Panc1 (cell line): Measurements from ENCODE around the gene DTNB. TPM values are rescaled to one million over a fixed set of nuclear protein-coding genes. Genes with fewer than 3 reads are reported as not detected.
A peak's percentile ranks its signal among the peaks of the same experiment; 100 is the strongest.

ENCODE experiments used
- ATAC-seq: fragments of 200-7000 bp; cut with Tn5 transposase; 2 replicates; pipeline ENCODE4 v1.9.1; 2020; ENCODE audit warnings: mild to moderate bottlenecking, moderate library complexity
- BruUV-seq: library from RNA; stranded (reverse); fragments of 400-500 nt; replicated peaks from 2 replicates; lab custom pipeline; 2021; lab: Mats Ljungman, UMichigan
- CTCF ChIA-PET: fragments of 300-600 bp; sonication (Branson Sonifier 250); formaldehyde crosslinking; loops from one replicate; lab custom pipeline; 2022; ENCODE audit warnings: antibody characterized with exemption; lab: Charles Lee
- POLR2A ChIA-PET: fragments of 300-600 bp; sonication (Branson Sonifier 250); formaldehyde crosslinking; loops from one replicate; lab custom pipeline; 2022; ENCODE audit warnings: antibody characterized with exemption; lab: Charles Lee
- DNase-seq: peaks from one replicate; pipeline ENCODE4 v3.0.0-alpha.2; 2010; ENCODE audit warnings: low read depth, low spot score
- H3K27ac ChIP-seq: 2 replicates; pipeline ENCODE4 v1.5.1; 2011; ENCODE audit warnings: mild to moderate bottlenecking, low read length, inconsistent platforms
- H3K27me3 ChIP-seq: fragments of 200-500 bp; sonication (Bioruptor generic); 2 replicates; pipeline ENCODE4 v1.6.0; 2014; ENCODE audit warnings: low read length, inconsistent platforms; ENCODE audit not compliant: control insufficient read depth, insufficient read depth
- H3K36me3 ChIP-seq: fragments of 200-500 bp; sonication (Bioruptor generic); 2 replicates; pipeline ENCODE4 v1.5.1; 2014; ENCODE audit warnings: inconsistent platforms, mild to moderate bottlenecking, low read length, moderate library complexity; ENCODE audit not compliant: control insufficient read depth, insufficient read depth
- H3K4me1 ChIP-seq: 2 replicates; pipeline ENCODE4 v1.5.1; 2011; ENCODE audit warnings: inconsistent platforms, mild to moderate bottlenecking, low read length, moderate library complexity; ENCODE audit not compliant: control insufficient read depth, insufficient read depth
- H3K4me3 ChIP-seq, 2 experiments: 2 replicates each; pipeline ENCODE4 v1.5.1; 2011 to 2012; ENCODE audit warnings: low read depth in 2 of 2, low read length in 2 of 2, mild to moderate bottlenecking in 2 of 2, inconsistent platforms in 1 of 2, moderate library complexity in 1 of 2
- H3K9me3 ChIP-seq: fragments of 200-500 bp; sonication (Bioruptor generic); 2 replicates; pipeline ENCODE4 v1.5.1; 2014; ENCODE audit warnings: low read depth, mild to moderate bottlenecking, inconsistent platforms, low read length, moderate library complexity; ENCODE audit not compliant: control insufficient read depth, insufficient read depth
- CTCF ChIP-seq: fragments of 450-650 bp; IDR thresholded peaks from 2 replicates; pipeline ENCODE4 v1.5.1; 2017; ENCODE audit warnings: mild to moderate bottlenecking
- POLR2AphosphoS5 ChIP-seq: IDR thresholded peaks from 2 replicates; pipeline ENCODE4 v1.6.1; 2012; ENCODE audit warnings: mild to moderate bottlenecking, low read depth, low read length, moderate library complexity
- REST ChIP-seq, 2 experiments: IDR thresholded peaks; 2 replicates each; pipeline ENCODE4 v1.6.1; 2011 to 2012; ENCODE audit warnings: low read depth in 2 of 2, control low read depth in 1 of 2, low read length in 1 of 2, mild to moderate bottlenecking in 1 of 2, moderate library complexity in 1 of 2; ENCODE audit not compliant: insufficient read depth in 1 of 2
- SIN3A ChIP-seq: IDR thresholded peaks from 2 replicates; pipeline ENCODE4 v1.6.1; 2012; ENCODE audit warnings: low read depth, mild to moderate bottlenecking, low read length, moderate library complexity, borderline replicate concordance; ENCODE audit not compliant: insufficient read depth
- TCF7L2 ChIP-seq: IDR thresholded peaks from 2 replicates; pipeline ENCODE4 v1.6.1; 2011; ENCODE audit warnings: mild to moderate bottlenecking, low read depth, low read length, inconsistent platforms
- in situ Hi-C: cut with HindIII; loops from 2 replicates; pipeline ENCODE4 v1.10.0; 2016; ENCODE audit warnings: low sequenced_read_pairs, low pct_unique_long_range_greater_than_20kb
- intact Hi-C: fragments of 100-400 bp; cut with micrococcal nuclease; formaldehyde crosslinking; loops from one replicate; pipeline ENCODE4 v1.10.0; 2022; ENCODE audit not compliant: unreplicated experiment
- total RNA-seq: library from RNA; stranded (reverse); gene quantifications from one replicate; pipeline ENCODE4 v1.2.1, GENCODE V29; 2021; ENCODE audit not compliant: unreplicated experiment

The DTNB gene
- total RNA-seq, 1 experiment from 2014 or later = 37.8 TPM

- Histone ChIP-seq H3K27me3 (no peaks in the 10 kb centered on the region), H3K4me3 (no peak overlapping the region), H3K9me3 (no peaks in the 10 kb centered on the region), H3K4me1 (no peaks in the 10 kb centered on the region), H3K36me3 (no peaks in the 10 kb centered on the region), H3K27ac (no peak overlapping the region)
- CTCF ChIA-PET = interaction anchor here (0.7 kb wide), 1 partner anchor 591 kb away, joined by 11 read pairs; no protein-coding TSS in a partner anchor
- in situ Hi-C loops = no loop called here
- intact Hi-C loops = no loop called here
- DNase-seq (no peak), ATAC-seq (no peak)
- no peak for TF ChIP-seq POLR2AphosphoS5
- TF ChIP-seq SIN3A = no peak
- no peak for TF ChIP-seq CTCF
- no peak for TF ChIP-seq TCF7L2
- no peak for TF ChIP-seq REST (IDR thresholded peaks at IDR 0.05; ENCODE audit: insufficient read depth in 1 of 2, low read depth in 2 of 2, low read length in 1 of 2)
- POLR2A ChIA-PET = no interaction called here
- BruUV-seq = no TSS peak
These were observed 103.1 kb downstream of the DTNB start for GRCh38 chr2:25570161-25570845.

- no TSS peak for BruUV-seq
- Histone ChIP-seq H3K4me3 (no peak overlapping the region), H3K4me1 (no peaks in the 10 kb centered on the region), H3K27ac (no peak overlapping the region), H3K9me3 (no peaks in the 10 kb centered on the region), H3K36me3 (no peaks in the 10 kb centered on the region), H3K27me3 (no peaks in the 10 kb centered on the region)
- ChIA-PET CTCF (no interaction called here), POLR2A (no interaction called here)
- DNase-seq (peak; percentile 24), ATAC-seq (peak; percentile 83)
- TF ChIP-seq REST (IDR thresholded peaks at IDR 0.05; ENCODE audit: insufficient read depth in 1 of 2, low read depth in 2 of 2, low read length in 1 of 2) (no peak), CTCF (peak; percentile 60; the same call in 1 of the 2 replicates)
- intact Hi-C loops (no loop called here), in situ Hi-C loops (no loop called here)
These were observed 106.0 kb downstream of the DTNB start for GRCh38 chr2:25567406-25567805.
